Activated naive CD8-positive, alpha-beta T cell treated with anti-CD3 and anti-CD28 coated beads for 36 hours (primary cell): ENCODE results near the gene LENG1. TPM values are rescaled to one million over a fixed set of nuclear protein-coding genes. Genes with fewer than 3 reads are reported as not detected.

ENCODE experiments used
- total RNA-seq, 2 experiments: library from RNA; stranded (reverse); gene quantifications; one replicate each; pipeline ENCODE4 v1.2.3, GENCODE V29; 2021

LENG1 gene
- total RNA-seq, 2 experiments from 2014 or later = 3.2 to 4.1 TPM

Other genes starting within 250 kb of the LENG1 start
- not detected for gene CACNG8, start 196.8 kb downstream of the LENG1 start, total RNA-seq
- gene CACNG6, start 168.1 kb downstream of the LENG1 start, total RNA-seq = not detected
- gene VSTM1, start 95.8 kb downstream of the LENG1 start, total RNA-seq = not detected
- not detected for gene TARM1, start 78.4 kb downstream of the LENG1 start, total RNA-seq
- gene OSCAR, start 58.9 kb downstream of the LENG1 start, total RNA-seq = under 1 TPM; 0.37 to 0.38 TPM
- gene NDUFA3, start 56.9 kb downstream of the LENG1 start, total RNA-seq = 10 to 100 TPM; 93.6 to 97.9 TPM
- 10 to 100 TPM; 33.3 to 38.5 TPM for gene TFPT, start 44.1 kb downstream of the LENG1 start, total RNA-seq
- 100 to 1,000 TPM; 120 to 124 TPM for gene PRPF31, start 44.0 kb downstream of the LENG1 start, total RNA-seq
- 10 to 100 TPM; 59.0 to 62.1 TPM for gene CNOT3, start 22.0 kb downstream of the LENG1 start, total RNA-seq
- not detected for gene TMC4, start 13.4 kb upstream of the LENG1 start, total RNA-seq
- 10 to 100 TPM; 57.0 to 57.1 TPM for gene MBOAT7, start 29.9 kb upstream of the LENG1 start, total RNA-seq
- gene TSEN34, start 31.6 kb upstream of the LENG1 start, total RNA-seq = 10 to 100 TPM; 15.5 to 16.4 TPM
- 1,000 to 10,000 TPM; 1,783 to 1,787 TPM for gene RPS9, start 41.1 kb upstream of the LENG1 start, total RNA-seq
- gene LILRB3, start 63.3 kb upstream of the LENG1 start, total RNA-seq = not detected
- gene LILRA6, start 83.1 kb upstream of the LENG1 start, total RNA-seq = not detected
- not detected for gene LILRB5, start 97.6 kb upstream of the LENG1 start, total RNA-seq
- not detected for gene LILRB2, start 121.4 kb upstream of the LENG1 start, total RNA-seq
- gene LILRA5, start 153.4 kb upstream of the LENG1 start, total RNA-seq = not detected
- under 1 TPM in 1 of 2 experiments, not detected in 1; 0.40 TPM for gene LILRA4, start 179.4 kb upstream of the LENG1 start, total RNA-seq
- 10 to 100 TPM in 1 of 2 experiments, 1 to 10 TPM in 1; 9.0 to 10.1 TPM for gene LAIR1, start 205.2 kb upstream of the LENG1 start, total RNA-seq